ENCODE measurements around the gene PGP.

PGP gene

GRCh38 chr16:2163211-2163881, 51.3 kb downstream of the PGP start:
- no peak for DNase-seq (ENCODE audit: low read depth)

GRCh38 chr16:2162676-2163118, 51.9 kb downstream of the PGP start:
- DNase-seq (ENCODE audit: low read depth) = no peak

DNA sequence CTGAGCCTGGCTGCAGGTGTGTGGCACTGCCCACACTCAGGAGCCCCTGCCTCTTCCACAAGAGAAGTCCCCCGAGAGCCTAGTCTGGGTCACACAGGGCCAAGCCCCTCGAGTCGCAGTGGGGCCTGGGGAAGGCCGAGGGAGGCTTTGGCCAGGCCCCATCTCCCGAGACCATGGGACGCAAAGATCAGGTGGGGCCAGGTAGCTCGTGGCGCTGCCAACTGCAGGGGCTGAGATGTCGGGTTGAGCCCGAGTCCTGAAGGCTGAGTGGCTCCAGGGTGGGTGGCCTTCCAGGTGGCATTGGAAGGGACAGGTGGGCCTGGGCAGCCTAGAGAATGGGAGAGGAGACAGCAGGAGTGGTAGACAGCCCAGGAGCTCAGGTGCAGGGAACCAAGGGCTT, 52.7 kb downstream of the PGP start:
- no peak for DNase-seq (ENCODE audit: low read depth)
